Stimulated activated CD8-positive, alpha-beta memory T cell treated with anti-CD3 and anti-CD28 coated beads, Interleukin-15, amount 100 ng/mL, for 4 hours (primary cell): Measurements from ENCODE around the gene SRL.
A peak's percentile ranks its signal among the peaks of the same experiment; 100 is the strongest.

ENCODE experiments used
- DNase-seq, 2 donors: peaks; one replicate each; pipeline ENCODE4 v3.0.0-alpha.2; 2020; ENCODE audit warnings: low read depth in 2 of 2

The SRL gene

GRCh38 chr16:4241928-4242283 lies at the start of gene SRL:
Gene SRL (minus strand): TSS chr16:4242080. CDS start chr16:4242067, 13 bp downstream.
- no peak for DNase-seq

GRCh38 chr16:4290236-4290830 lies 48.5 kb upstream of the SRL start:
- no peak for DNase-seq

GRCh38 chr16:4288148-4288921 lies 46.5 kb upstream of the SRL start:
- peak; percentile 52 to 57 for DNase-seq

GRCh38 chr16:4285167-4285566 lies 43.3 kb upstream of the SRL start:
- DNase-seq: no peak

GRCh38 chr16:4283939-4284338 lies 42.1 kb upstream of the SRL start:
- DNase-seq: no peak

- no peak for DNase-seq
Measured at GRCh38 chr16:4283441-4283840, 41.6 kb upstream of the SRL start.

- no peak for DNase-seq
Measured at GRCh38 chr16:4280625-4281024, 38.7 kb upstream of the SRL start.

- DNase-seq: no peak
Measured at GRCh38 chr16:4277987-4278513, 36.2 kb upstream of the SRL start.

- no peak for DNase-seq
Measured at GRCh38 chr16:4275861-4276260, 34.0 kb upstream of the SRL start.

- DNase-seq: peak in 1 of 2 donors; percentile 13
Measured at GRCh38 chr16:4273858-4274311, 32.0 kb upstream of the SRL start.

GRCh38 chr16:4272114-4272956 lies 30.5 kb upstream of the SRL start:
- peak in 1 of 2 donors; percentile 36 for DNase-seq

- DNase-seq: peak; percentile 78 to 81
Measured at GRCh38 chr16:4271176-4272113, 29.6 kb upstream of the SRL start.

GRCh38 chr16:4270595-4270994 lies 28.7 kb upstream of the SRL start:
- DNase-seq: no peak

GRCh38 chr16:4270091-4270490 lies 28.2 kb upstream of the SRL start:
- DNase-seq: no peak

- DNase-seq: no peak
Measured at GRCh38 chr16:4266372-4266771, 24.5 kb upstream of the SRL start.

GRCh38 chr16:4265676-4266075 lies 23.8 kb upstream of the SRL start:
- DNase-seq: no peak

- no peak for DNase-seq
Measured at GRCh38 chr16:4264546-4264945, 22.7 kb upstream of the SRL start.

GRCh38 chr16:4263504-4264436 lies 21.9 kb upstream of the SRL start:
- DNase-seq: no peak

- no peak for DNase-seq
Measured at GRCh38 chr16:4262303-4262835, 20.5 kb upstream of the SRL start.
